Measurements from ENCODE around the gene SERINC4. TPM values are rescaled to one million over a fixed set of nuclear protein-coding genes. Genes with fewer than 3 reads are reported as not detected.

SERINC4 gene
- total and polyA plus RNA-seq, 10 of the 15 experiments (the other 5 are each of a cell fraction or from before 2014, with no cell fraction given) = 0.06 to 0.96 (median 0.26) TPM; not detected in 1

DNA sequence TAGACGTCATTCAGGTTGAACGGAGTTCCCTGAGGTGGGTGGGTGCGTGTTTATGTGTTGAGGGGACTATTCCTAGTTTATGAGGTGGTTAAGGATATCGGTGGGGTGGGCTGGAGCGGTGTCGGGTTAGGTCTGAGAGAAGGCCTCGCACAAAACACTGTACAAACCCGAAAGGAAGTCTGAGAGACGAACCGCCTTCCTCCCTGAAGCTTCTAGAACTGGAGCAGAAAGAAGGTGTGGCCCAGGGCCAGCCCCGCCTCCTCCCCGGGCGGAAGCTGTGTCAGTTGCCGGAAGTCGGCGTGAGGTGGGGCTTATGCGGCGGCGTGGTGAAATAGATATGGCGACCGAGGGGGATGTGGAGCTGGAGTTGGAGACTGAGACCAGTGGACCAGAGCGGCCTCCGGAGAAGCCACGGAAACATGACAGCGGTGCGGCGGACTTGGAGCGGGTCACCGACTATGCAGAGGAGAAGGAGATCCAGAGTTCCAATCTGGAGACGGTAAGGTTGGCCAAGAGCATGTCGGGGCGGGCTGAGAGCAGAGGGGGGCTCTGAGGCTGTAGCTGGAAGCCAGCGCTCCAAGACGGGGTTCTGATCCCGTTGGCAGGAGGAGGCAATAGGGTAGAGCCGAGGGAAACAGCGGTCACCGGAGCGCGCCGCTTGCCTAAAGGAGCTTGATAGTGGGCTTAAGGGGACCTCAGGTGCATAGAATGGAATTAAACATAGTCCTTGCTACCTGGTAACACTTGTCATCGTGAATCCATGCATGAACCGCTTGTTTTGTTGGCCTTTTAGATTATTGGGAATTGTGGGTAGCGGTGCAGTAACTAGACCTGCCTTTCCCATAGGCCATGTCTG is 494 bp upstream of the SERINC4 start, which contains the start of gene HYPK (continued):
- TF ChIP-seq CUX1 (IDR thresholded peaks at IDR 0.05; ENCODE audit: insufficient replicate concordance, low read depth, low read length) (peak; percentile 21), SMAD5 (IDR thresholded peaks at IDR 0.05; ENCODE audit: low read depth) (peak; percentile 93), USF2 (IDR thresholded peaks at IDR 0.05; ENCODE audit: borderline replicate concordance, low read depth, low read length) (no peak), ETV6 (conservative IDR thresholded peaks at IDR 0.05 in 1 of 2, IDR thresholded peaks at IDR 0.05 in 1 of 2; ENCODE audit: borderline replicate concordance in 1 of 2, low read depth in 1 of 2) (no peak), PAX8 (IDR thresholded peaks at IDR 0.05) (no peak; the same call in 1 of the 2 replicates), RCOR1 (conservative IDR thresholded peaks at IDR 0.05; ENCODE audit: low read depth, low read length) (0 out of 2 replicates have a peak, but pooled peaks have one; percentile 77), POLR2AphosphoS5 (IDR thresholded peaks at IDR 0.05; ENCODE audit: low read length) (peak; percentile 93), YBX1 (IDR thresholded peaks at IDR 0.05) (no peak), NRF1 (conservative IDR thresholded peaks at IDR 0.05; ENCODE audit: low read depth, low read length) (no peak), MLLT1 (IDR thresholded peaks at IDR 0.05) (peak; percentile 84), CREM (IDR thresholded peaks at IDR 0.05; ENCODE audit: low read depth) (0 out of 2 replicates have a peak, but pooled peaks have one; percentile 52), POLR2A (IDR thresholded peaks at IDR 0.05; ENCODE audit: low read depth, low read length) (peak; percentile 90), E2F4 (IDR thresholded peaks at IDR 0.05; ENCODE audit: low read depth, low read length) (no peak), GATAD2B (conservative IDR thresholded peaks at IDR 0.05; ENCODE audit: low read depth) (no peak; the same call in 1 of the 2 replicates), HDGF (IDR thresholded peaks at IDR 0.05) (peak; percentile 77; the same call in 1 of the 2 replicates)
- TF ChIP-seq, protein P1, sequence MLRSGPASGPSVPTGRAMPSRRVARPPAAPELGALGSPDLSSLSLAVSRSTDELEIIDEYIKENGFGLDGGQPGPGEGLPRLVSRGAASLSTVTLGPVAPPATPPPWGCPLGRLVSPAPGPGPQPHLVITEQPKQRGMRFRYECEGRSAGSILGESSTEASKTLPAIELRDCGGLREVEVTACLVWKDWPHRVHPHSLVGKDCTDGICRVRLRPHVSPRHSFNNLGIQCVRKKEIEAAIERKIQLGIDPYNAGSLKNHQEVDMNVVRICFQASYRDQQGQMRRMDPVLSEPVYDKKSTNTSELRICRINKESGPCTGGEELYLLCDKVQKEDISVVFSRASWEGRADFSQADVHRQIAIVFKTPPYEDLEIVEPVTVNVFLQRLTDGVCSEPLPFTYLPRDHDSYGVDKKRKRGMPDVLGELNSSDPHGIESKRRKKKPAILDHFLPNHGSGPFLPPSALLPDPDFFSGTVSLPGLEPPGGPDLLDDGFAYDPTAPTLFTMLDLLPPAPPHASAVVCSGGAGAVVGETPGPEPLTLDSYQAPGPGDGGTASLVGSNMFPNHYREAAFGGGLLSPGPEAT (IDR thresholded peaks at IDR 0.05; ENCODE audit: low read depth) = peak; percentile 85
- TF ChIP-seq, protein P2, sequence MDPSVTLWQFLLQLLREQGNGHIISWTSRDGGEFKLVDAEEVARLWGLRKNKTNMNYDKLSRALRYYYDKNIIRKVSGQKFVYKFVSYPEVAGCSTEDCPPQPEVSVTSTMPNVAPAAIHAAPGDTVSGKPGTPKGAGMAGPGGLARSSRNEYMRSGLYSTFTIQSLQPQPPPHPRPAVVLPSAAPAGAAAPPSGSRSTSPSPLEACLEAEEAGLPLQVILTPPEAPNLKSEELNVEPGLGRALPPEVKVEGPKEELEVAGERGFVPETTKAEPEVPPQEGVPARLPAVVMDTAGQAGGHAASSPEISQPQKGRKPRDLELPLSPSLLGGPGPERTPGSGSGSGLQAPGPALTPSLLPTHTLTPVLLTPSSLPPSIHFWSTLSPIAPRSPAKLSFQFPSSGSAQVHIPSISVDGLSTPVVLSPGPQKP (IDR thresholded peaks at IDR 0.05; ENCODE audit: low read depth, low read length) = peak; percentile 84
